HG03097 (cell line): ENCODE measurements around the gene MARK3.
"Not testable (repeated sequence)": the region's sequence is repeated elsewhere in the genome, so short reads cannot be mapped to it uniquely, and the experiment has no call there.

Experiments
- ATAC-seq: cut with Tn5 transposase; IDR thresholded peaks from one replicate; pipeline ENCODE4 v1.9.1; 2021; ENCODE audit not compliant: unreplicated experiment, low FRiP score

The MARK3 gene

DNA sequence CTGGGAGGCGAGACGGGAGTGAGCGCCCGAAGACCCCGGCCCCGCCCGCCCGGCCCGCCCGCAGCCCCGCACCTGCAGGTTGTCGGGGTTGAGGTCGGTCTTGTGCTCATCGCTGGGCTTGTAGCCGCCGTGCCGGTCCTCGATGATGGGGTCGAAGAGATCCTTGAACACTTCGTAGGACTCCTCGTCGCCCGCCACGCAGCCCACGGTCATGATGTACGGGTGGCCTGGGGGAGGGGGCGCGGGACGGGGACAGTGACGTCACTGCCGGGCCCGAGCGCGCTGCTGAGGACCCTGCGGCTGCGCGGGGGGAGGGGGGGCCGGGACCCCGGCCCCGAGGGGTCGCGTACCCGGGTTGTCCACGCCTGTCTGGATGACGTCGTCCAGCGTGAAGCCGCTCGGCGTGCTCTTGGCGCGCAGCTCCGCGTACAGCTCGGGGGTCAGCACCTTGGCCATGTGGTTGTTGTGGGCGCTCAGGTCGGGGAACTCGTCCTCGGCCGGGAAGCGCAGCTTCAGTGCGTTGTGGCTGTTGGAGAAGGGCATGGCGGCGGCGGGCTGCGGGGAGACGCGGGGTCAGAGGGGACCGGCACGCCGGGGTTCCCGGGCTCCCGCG, 136.8 kb downstream of the MARK3 start:
- no peak for ATAC-seq

DNA sequence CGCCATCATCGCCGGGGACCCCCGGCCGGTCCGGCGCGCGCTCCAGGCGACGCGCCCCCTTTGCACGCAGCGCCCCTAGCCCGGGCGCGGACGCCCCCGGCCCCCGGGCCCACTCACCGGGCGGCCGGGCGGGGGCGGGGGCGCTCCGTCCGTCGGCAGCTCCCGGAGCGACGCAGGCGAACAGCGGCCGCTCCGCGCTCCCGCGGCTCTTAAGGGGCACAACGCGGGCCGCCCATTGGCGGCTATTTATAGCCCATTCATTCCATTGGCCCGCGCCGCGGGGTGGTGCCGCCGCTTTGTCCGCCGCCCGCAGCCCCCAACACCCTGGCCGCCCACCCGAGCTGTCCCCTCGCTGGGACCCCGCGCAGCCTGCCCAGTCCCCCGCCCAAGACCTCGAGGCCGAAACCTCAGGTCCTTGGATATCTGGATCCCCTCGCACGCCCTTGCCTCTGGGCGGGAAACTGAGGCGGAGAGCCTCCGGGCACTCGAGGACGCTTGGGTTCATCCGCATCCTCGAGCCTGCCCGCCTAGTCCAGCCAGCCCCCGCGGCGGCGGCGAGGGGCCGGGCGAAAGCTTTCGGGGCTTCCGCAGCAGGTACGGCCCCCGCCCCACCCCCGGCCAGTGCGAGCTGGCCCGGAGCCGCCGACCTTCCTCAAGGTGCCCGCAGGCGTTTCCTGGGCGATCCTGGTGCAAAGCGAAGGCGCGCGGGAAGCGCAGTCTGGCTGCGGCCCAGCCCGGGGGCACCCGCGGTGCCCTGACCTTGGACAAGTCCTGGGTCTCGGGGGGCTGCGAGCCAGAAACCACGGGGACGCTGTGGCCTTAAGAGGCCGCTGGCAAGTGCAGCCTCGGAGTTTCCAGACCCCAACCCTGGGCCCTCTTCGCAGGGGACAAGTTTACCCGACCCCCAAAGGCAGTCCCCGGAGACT, 137.7 kb downstream of the MARK3 start, which contains the start of gene CKB:
Gene CKB (minus strand): TSS at position 182 of the 926 bp plus-strand sequence. CDS start 337 bp downstream, outside the sequence.
- no peak for ATAC-seq

DNA sequence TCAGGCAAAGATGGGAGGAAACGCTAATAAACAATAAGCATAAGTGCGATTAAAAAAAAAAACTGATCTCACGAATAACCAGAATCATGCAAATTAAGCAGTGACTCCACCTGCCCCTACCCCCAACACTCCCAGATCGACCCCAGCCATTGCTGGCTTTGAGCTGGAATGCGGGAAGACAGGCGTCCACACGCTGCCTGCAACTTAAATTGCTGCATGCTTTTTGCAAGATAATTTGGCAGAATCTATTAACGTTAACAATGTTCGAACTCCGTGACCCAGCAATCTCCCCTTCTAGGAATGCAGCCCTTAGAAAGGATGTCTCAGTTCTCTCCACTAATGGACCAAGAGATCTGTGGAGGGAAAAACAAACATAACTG, 138.3 kb downstream of the MARK3 start:
- no peak for ATAC-seq

DNA sequence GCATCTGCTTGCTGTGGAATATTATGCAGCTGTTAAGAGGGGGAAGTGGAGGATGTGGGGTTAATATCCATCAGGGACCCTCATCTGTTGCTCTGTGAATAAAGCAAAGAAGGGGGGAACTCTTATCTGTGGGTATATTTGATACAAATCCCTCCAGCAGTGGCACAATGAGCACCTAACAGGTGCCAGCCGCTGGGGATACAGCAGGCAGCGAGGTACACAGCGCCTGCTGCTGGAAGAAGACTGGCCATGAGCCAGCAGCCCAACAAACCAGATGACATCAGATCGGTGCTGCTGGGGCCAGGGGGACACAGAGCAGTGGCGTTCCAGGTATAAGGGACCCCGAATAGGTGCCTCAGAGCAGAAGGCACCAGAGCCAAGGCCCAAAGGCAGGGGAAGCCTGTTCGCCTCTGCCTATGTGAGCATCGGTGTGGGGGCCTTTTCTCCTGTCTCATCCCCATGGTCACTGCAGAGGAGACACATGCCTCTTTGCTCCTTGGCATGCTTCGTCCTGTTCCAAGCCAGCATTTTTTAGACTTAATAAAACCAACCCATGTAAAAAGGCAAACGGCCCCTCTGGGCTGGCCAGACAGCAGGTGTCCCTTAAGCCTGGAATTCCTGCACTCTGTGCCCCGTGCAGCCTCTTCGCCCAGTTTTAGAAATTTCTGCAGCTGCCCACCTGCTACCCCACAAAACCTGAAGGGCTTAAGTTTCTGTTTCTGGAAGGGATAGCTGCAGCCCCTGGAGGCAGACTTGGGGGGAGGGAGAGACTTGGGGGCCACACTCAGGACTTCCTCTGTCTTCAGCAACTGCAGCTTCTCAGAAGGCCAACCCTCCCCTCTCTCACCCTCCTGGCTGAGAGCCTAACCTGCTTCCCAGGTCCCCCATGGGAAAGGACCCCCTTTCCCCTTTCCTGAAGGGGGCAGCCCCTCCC, 139.1 kb downstream of the MARK3 start:
- ATAC-seq, result no peak

DNA sequence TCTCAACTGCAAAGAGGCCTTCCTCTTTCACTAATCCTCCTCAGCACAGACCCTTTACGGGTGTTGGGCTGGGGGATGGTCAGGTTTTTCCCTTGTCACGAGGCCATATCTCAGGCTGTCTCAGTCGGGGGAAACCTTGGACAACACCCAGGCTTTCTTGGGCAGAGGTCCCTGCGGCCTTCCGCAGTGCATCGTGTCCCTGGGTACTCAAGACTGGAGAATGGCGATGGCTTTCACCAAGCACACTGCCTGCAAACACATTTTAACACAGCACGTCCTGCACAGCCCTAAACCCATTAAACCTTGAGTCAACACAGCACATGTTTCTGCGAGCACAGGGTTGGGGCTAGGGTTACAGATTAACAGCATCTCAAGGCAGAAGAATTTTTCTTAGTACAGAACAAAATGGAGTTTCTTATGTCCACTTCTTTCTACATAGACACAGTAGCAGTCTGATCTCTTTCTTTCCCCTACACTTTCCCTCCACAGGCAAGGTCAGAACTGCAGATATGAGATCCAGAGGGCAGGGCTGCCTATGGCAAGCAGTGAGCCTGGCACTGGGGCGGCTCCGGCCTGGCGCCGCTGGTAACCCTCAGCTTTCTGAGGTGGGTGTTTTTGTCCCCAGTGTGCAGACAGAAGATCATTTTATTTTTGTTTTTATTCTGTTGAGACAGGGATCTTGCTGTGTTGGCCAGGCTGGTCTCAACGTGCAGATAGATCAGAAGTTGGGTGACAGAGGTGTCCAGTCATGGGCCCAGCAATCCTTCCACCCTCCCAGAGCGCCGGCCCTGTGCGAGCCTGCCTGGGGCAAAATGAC, 140.4 kb downstream of the MARK3 start:
- not testable (repeated sequence) for ATAC-seq

DNA sequence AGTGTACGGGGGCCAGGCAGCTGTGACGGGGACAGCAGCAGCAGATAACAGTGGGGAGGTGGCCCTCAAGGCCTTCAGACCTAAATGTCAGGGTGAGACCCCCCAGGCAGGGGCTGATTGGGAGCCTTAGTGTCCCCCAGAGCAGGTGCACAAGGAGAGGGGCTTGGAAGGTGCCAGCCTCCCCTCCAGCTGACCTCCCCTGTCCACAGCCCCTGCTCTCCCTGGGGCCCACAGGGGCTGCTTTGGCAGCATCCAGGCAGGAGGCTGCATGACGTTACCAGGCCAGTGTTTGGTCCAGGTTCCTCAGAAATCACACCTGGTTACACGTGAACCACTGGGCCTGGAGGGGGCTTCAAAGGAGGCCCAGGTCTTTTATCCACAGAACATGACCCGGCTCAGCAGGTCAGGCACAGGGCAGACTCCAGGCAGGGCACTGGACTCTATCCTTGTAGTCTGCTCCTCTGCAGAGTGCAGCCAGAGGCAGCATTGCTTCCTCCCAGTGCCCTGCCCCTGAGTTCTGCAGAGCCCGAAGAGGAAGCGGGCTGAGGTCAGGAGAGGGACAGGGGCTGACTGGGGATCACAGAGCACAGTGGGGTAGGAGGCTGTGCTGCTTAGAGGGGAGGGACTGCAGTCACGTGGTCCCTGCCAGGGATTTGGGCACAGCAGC, 141.2 kb downstream of the MARK3 start:
- ATAC-seq, result no peak

DNA sequence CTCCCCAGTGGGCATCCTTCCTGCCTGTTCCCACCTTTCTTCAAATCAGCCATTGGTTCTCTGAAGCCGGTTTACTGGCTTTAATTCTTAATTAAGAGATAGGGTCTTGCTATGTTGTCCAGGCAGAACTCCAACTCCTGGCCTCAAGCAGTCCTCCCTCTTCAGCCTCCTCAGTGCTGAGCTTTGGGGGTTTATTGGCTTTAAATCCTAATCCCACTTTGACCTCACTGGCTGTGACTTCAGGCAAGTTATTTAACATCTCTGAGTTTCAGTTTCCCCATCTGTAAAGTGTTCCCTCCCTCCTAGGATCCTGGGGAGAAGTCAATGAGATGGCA, 141.7 kb downstream of the MARK3 start:
- ATAC-seq, result no peak

DNA sequence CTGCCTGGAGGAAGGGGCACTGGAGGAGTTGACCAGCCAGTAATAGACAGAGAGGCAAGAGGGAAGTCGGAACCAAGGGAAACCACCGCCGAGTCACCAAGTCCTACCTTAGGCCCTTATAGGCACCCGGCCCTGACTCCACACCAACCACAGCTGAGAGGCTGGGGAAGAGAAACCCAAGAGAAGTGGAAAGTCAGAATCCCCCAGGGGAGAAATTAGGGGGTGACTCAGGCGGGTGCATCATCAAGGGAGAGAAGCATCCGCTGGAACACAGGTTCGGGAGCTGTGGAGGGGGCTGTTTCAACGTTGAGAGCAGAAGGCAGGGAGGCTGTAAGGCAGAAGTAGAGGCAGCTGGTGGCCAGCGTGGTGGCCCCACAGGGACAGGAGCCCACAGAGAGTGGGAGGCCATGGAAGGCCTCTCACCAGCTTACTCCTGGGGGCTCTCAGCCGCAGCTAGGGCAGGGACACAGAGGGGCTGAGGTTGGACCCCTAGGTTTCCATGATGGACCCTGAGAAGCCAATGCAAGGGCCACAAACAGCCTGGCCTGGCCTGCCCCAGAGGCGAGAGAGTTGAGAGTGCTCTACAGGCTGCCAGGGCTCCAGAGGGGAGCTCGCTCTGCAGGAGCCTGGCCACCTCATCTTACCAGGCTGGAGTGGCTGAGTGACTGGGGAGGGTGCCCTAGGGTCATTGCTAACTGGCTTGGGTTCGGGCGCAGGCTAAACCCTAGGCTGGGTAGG, 142.4 kb downstream of the MARK3 start:
- ATAC-seq, result peak; percentile 40

DNA sequence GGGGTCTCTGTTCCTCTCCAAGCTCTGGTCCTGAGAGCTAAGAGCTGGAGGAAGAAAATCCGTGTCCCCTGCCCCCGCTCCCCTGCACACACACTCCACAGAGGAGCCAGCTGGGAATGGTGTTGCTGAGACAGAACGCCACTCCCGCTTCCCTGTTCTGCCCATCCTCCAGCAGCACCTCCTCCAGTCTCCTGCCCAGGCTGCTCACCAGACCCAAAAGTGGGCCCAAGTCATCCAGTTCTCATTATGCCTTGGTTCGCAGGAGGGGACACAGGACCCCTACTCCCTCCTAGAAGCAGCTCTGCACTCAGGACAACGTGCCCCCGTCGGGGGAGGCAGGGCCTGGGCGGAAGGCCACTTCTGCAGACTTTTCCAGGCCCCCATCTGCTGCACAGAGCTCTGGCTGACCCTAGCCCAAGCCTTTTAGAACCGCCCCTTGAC, 143.0 kb downstream of the MARK3 start:
- ATAC-seq, result no peak

DNA sequence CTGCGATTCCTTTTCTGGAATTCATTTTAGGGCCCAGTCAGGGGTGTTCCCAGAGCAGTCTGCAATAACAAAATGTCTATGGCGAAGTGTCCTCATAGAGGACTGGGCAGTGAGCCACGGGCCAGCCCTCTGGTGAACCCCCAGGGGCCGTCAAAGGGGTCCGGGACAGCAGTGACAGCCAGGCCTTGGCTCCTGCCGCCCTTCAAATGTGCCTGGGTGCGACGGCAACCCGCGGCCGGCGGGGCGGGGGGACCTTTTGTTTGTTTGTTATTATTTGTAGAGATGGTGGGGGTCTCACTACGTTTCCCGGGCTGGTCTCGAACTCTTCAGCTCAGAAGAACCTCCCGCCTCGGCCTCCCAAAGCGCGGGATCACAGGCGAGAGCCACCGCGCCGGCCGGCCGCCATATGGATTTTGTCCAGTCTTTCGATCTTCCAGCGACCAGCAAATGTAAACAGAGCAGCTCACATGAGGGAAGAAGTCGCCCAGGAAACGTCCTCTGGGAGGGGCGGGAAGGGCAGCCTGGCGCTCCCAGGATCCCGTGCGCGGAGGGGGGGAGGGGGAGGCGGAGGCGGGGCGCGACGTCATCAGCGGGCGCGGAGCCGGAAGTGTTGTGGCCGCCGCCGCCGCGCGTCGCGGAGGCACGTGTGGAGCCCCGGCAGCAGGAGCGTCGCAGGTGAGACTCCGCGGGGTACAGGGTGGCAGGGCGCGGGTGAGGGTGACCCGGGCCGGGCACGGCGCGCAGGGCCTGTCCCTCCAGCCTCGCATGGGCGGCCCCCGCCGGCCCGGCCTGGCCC, 143.6 kb downstream of the MARK3 start, which contains the start of gene TRMT61A:
Gene TRMT61A (plus strand): TSS at position 610 of the 796 bp plus-strand sequence. CDS start 783 bp downstream, outside the sequence.
- ATAC-seq, result peak; percentile 32

DNA sequence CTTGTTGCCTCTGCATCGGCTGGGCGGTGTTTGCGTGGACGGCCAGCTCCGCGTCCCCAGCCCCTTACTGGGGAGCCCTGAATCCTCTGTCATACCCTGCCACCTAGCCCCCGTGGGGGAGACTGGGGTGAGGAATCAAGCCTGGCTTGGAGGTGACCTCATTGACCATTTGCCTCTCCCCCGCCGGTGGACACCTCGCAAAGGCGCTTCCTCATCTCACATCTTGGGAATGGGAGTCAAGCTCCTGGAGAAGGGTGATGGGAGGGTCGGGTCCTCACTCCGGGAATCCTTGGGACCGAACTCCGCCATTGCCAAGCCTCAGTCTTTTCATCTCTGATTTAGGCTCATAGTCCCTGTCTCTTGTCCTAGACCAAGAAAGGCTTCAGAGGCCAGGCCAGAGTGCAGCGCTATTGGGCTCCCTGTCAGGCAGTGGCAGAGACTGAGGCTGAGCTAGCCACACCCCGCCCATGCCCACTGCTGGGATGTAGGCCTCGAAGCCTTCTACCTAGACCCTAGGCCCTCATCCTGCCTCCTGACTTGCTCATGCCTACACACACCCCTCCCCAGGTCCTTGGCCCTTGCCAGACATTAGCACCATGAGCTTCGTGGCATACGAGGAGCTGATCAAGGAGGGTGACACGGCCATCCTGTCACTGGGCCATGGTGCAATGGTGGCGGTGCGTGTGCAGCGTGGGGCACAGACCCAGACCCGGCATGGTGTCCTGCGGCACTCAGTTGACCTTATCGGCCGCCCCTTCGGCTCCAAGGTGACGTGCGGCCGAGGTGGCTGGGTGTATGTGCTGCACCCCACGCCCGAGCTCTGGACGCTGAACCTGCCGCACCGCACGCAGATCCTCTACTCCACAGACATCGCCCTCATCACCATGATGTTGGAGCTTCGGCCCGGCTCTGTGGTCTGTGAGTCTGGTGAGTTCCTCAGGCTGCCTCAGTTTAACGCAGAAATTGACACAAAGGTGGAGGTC, 144.5 kb downstream of the MARK3 start:
- no peak for ATAC-seq

DNA sequence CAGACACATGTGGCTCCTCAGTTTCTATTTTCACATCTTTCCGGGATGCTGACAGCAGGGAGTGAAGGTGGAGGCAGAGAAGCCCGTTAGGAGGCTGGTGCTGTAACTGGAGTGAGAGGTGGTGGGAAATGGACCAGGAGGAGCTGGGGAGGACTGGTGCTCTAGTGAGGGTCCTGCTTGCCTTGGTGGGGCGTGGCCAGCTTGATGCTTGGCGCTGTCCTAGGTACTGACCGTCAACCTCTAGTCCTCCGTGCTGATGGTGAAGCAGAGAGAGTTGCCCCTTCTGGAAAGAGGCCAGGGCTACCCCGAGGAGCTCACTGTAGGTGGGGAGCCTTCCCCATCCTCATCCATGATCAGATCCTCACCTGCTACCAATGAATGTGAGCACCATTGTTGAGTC, 145.2 kb downstream of the MARK3 start:
- ATAC-seq, result no peak

DNA sequence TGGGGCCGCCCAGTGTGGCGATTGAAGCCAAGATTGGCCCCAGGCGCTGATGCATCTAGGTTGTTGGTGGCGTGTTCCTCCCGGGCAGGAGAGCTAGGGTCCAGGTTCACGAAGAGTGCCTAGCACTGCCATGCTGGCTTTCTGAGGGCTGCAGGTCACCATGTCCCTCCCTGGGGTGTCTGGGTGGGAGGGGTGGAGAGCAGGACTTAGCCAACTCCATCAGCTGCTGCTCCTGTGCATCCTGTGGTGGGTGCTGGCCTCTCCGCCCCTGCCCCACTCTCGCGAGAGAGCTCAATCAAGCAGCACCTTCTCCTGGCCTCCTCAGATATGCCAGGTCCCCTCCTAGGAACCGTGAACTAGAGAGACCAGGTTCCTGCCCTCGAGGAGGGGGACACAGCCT, 145.6 kb downstream of the MARK3 start:
- ATAC-seq, result no peak

DNA sequence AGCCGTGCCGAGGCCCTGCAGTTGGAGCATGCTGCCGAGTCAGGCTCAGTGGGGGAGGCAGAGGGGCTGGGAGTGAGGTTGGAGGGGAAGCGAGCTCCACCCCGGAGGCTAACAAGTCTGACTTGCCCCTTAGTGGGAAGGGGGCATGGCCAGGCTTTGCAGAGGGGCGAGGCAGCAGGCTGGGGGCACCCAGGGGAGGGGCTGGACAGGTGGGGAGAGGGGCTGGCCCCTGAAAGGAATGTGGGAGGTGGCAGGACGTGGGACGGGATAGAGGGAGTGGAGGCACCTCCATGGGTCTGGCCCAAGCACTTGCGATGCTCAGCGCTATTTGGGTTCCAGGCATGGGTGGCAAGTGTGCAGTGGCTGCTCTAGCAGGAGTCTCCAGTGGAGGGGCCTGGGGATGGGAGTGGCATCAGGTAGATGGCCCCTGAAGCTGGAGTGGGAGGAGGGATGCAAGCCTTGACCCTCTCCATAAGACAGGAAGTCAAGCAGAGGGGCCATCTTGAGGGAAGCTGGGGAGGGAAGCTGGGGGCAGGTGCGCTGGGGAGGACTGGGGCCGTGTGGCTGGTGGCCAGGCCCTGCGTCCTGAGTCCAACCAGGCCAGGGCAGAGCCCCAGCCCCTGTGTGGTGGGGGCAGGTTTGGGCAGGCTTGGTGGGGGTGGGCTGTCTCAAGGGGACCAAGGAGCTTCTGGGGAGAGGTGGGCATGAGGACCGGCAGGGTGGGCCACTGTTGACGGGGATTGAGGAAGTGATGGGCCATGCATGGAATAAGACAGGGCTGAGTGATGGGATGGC, 146.4 kb downstream of the MARK3 start:
- ATAC-seq, result no peak

DNA sequence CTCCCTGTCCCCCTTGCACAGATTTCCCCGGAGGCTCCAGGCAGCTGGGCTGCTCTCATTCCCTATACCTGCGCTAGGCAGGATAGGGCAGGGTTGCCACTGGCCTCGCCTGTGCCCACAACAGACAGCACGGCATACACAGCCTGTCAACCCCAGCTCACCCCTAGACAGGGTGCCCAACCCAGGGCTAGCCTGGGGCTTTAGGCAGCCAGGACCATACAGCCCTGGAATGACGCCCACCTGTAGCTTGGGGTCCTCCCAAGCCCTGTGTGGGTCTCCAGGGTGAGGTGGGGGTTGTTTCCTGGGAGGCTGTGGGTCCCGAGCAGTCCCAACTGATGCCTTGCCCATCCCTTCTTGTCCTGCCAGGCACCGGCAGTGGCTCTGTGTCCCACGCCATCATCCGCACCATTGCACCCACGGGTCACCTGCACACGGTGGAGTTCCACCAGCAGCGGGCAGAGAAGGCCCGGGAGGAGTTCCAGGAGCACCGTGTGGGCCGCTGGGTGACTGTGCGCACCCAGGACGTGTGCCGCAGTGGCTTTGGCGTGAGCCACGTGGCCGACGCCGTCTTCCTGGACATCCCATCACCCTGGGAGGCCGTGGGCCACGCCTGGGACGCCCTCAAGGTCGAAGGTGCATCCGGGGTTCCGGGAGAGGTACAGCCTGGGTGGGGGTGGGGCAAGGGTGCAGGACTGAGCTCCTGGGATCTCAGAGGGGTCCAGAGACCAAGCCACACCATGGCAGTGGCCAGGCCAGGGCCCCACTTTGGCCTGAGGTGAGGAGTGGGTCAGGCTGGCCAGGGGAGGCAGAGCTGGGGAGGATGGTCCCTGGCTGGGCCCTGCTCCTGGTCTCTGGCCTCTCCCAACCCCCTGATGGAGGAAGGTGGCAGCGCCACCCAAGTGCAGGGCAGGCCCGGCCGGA, 147.3 kb downstream of the MARK3 start:
- no peak for ATAC-seq
